Suprapubic skin (tissue), 3 donors: ENCODE data around the gene EPS8.

Experiments
- POLR2A ChIP-seq, 2 donors: fragments of 450-650 bp; IDR thresholded peaks; one replicate each; pipeline ENCODE4 v1.6.1; 2017; ENCODE audit warnings: antibody characterized with exemption in 2 of 2, mild to moderate bottlenecking in 2 of 2, moderate library complexity in 2 of 2
- TF ChIP-seq, protein P1 (sequence below), 2 donors: fragments of 200-600 bp in 1 of 2; fragments of 450-650 bp in 1 of 2; sonication (generic) in 1 of 2; IDR thresholded peaks; one replicate each; pipeline ENCODE4 v1.5.1; 2016 to 2019; ENCODE audit warnings: antibody characterized with exemption in 2 of 2, mild to moderate bottlenecking in 1 of 2, moderate library complexity in 1 of 2

DNA sequence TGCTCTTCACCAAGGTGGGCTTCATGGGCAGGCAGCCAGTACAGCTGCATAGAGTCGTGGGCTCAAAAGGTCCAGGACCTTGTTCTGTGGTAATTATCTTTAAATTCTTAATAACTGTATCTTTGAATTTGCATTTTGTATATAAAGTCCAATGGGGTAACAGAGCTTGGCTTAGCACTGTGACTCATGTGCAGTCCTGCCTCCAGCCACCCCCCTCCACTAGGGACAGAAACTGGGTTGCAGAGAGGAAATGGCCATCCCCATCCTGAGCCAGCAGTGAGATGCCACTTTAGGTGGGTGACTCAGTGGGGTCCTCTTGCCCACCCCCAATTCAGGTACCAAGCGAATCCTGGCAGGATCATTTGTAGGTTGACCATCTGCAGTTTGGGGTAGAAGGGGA is 48.1 kb downstream of the EPS8 start:
- TF ChIP-seq, protein P1, sequence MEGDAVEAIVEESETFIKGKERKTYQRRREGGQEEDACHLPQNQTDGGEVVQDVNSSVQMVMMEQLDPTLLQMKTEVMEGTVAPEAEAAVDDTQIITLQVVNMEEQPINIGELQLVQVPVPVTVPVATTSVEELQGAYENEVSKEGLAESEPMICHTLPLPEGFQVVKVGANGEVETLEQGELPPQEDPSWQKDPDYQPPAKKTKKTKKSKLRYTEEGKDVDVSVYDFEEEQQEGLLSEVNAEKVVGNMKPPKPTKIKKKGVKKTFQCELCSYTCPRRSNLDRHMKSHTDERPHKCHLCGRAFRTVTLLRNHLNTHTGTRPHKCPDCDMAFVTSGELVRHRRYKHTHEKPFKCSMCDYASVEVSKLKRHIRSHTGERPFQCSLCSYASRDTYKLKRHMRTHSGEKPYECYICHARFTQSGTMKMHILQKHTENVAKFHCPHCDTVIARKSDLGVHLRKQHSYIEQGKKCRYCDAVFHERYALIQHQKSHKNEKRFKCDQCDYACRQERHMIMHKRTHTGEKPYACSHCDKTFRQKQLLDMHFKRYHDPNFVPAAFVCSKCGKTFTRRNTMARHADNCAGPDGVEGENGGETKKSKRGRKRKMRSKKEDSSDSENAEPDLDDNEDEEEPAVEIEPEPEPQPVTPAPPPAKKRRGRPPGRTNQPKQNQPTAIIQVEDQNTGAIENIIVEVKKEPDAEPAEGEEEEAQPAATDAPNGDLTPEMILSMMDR (IDR thresholded peaks at IDR 0.05), result no peak
- TF ChIP-seq POLR2A (IDR thresholded peaks at IDR 0.05), result no peak
